ENCODE results near the gene UBAC1.

DNA sequence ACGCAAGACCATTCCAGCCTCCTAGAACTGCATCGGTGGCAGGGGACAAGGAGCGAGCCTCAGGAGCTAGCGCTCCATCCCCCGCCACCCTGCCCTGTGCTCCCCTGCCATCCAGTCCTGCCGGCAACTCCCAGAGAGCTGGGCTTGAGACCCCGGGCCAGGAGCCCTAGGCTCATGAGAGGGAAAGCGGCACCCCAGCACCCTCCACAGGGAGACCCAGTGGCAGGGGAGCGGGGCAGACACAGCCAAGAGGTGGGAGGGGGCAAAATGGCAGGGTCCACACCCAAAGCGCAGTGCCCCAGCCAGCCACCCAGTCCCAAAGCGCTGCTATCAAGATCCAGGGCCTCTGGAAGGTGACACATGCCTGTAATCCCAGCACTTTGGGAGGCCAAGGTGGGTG lies 12.7 kb downstream of the UBAC1 start:
- TF ChIP-seq POLR2A (IDR thresholded peaks at IDR 0.05; ENCODE audit: low read depth, low read length) (no peak), POLR2AphosphoS5 (IDR thresholded peaks at IDR 0.05; ENCODE audit: low read depth, low read length) (no peak), TAF1 (IDR thresholded peaks at IDR 0.05; ENCODE audit: borderline replicate concordance, low read depth, low read length) (no peak)

All from GM12892 (cell line).